ENCODE measurements around the gene GON7. TPM values are rescaled to one million over a fixed set of nuclear protein-coding genes. Genes with fewer than 3 reads are reported as not detected.
A peak's percentile ranks its signal among the peaks of the same experiment; 100 is the strongest.

Gene GON7
- total and polyA plus RNA-seq, 2 of the 8 experiments (the other 6 are each of a cell fraction or from before 2014, with no cell fraction given), result 3.8 to 9.9 TPM

- H3K4ac ChIP-seq (replicated peaks; ENCODE audit: insufficient read length, low read depth, low read length), result no peak overlapping the region
- no peaks in the 10 kb centered on the region for H3K79me2 ChIP-seq (ENCODE audit: control insufficient read depth in 1 of 2, insufficient read depth in 2 of 2, low read length in 2 of 2)
- no peaks in the 10 kb centered on the region for H3K9me3 ChIP-seq (ENCODE audit: insufficient read depth in 2 of 2, low read depth in 1 of 2, low read length in 1 of 2)
- no peaks in the 10 kb centered on the region for H4K20me1 ChIP-seq (replicated peaks in 1 of 2; ENCODE audit: control insufficient read depth in 1 of 2, insufficient read depth in 2 of 2, low read length in 2 of 2)
- H4K5ac ChIP-seq (ENCODE audit: insufficient read length, low read depth, low read length), result no peak overlapping the region
- H3K79me1 ChIP-seq (ENCODE audit: low read depth, low read length), result no peaks in the 10 kb centered on the region
- FAIRE-seq (no peak), DNase-seq (ENCODE audit: low read depth in 1 of 2, low spot score in 2 of 2) (peak in 1 of 2 experiments; percentile 50)
- peaks cover 2 to 12% (median 4%) of the 10 kb centered on the region in 4 experiments; a peak in 4 of 8 replicates for H3K36me3 ChIP-seq (ENCODE audit: control insufficient read depth in 2 of 4, insufficient read depth in 4 of 4, low read length in 3 of 4)
- no peak overlapping the region for H3K9ac ChIP-seq (replicated peaks in 1 of 4; ENCODE audit: extremely low read depth in 1 of 4, low read depth in 3 of 4, low read length in 3 of 4)
- H2BK20ac ChIP-seq (ENCODE audit: low read length), result no peak overlapping the region
- no peaks in the 10 kb centered on the region for H3K23me2 ChIP-seq (ENCODE audit: low read depth, low read length)
- no peak overlapping the region for H2BK120ac ChIP-seq (replicated peaks; ENCODE audit: low read depth, low read length)
- H3K23ac ChIP-seq (ENCODE audit: insufficient read length), result no peak overlapping the region
- POLR2A ChIA-PET (ENCODE audit: partially characterized antibody), result no interaction called here
- H3K4me2 ChIP-seq (ENCODE audit: insufficient read depth in 1 of 2, low read depth in 2 of 2, low read length in 2 of 2), result no peak overlapping the region
- H3K27me3 ChIP-seq (replicated peaks in 1 of 4; ENCODE audit: control insufficient read depth in 3 of 4, extremely low read depth in 1 of 4, insufficient read depth in 3 of 4, low read length in 3 of 4), result no peaks in the 10 kb centered on the region; a peak in 1 of 7 replicates
- no peak overlapping the region for H3K56ac ChIP-seq (replicated peaks; ENCODE audit: insufficient read length, low read depth, low read length)
- no peak overlapping the region for H3K18ac ChIP-seq (ENCODE audit: extremely low read depth, low read length)
- H2BK15ac ChIP-seq (ENCODE audit: low read length), result no peak overlapping the region
- CTCF ChIA-PET (ENCODE audit: partially characterized antibody), result interaction anchor here (0.6 to 2.2 kb wide), 5 partner anchors 24 to 422 kb away, joined by 3 to 8 read pairs (median 3); no protein-coding TSS in a partner anchor
- H4K91ac ChIP-seq (replicated peaks; ENCODE audit: insufficient read length, low read length), result no peak overlapping the region
- 94% methylated on average over 17 of the region's 17 CpGs; no CpG with 5 or more reads in 1 of the 2 experiments for WGBS, 2 experiments (ENCODE audit: extremely low coverage in 1 of 2, insufficient coverage in 1 of 2, insufficient read length in 1 of 2, insufficient replicate concordance in 2 of 2, low coverage in 1 of 2, low lambda C conversion rate in 2 of 2, missing lambda C conversion rate in 1 of 2)
- H4K8ac ChIP-seq (ENCODE audit: extremely low read depth, insufficient read depth, low read length), result peak overlapping the region; percentile 11
- H3K4me1 ChIP-seq (replicated peaks in 1 of 4; ENCODE audit: control insufficient read depth in 3 of 4, insufficient read depth in 4 of 4, low read length in 3 of 4), result no peaks in the 10 kb centered on the region; a peak in 3 of 7 replicates
- no peak overlapping the region for H2BK12ac ChIP-seq (ENCODE audit: low read depth, low read length)
- no peak overlapping the region for H2BK5ac ChIP-seq (ENCODE audit: low read depth, low read length)
- H3K27ac ChIP-seq (ENCODE audit: low read depth, low read length), result no peak overlapping the region
- no peak overlapping the region for H3K4me3 ChIP-seq (ENCODE audit: extremely low read depth in 1 of 4, insufficient read depth in 2 of 4, low read depth in 3 of 4, low read length in 4 of 4)
- no peak overlapping the region for H3K14ac ChIP-seq (ENCODE audit: insufficient read length)
- no peak overlapping the region; the same call in 1 of the 2 replicates for H2AFZ ChIP-seq (ENCODE audit: low read length)
- H2AK5ac ChIP-seq (ENCODE audit: low read depth, low read length), result no peak overlapping the region
- TF ChIP-seq SUZ12 (IDR thresholded peaks at IDR 0.05; ENCODE audit: low read length) (no peak), NRF1 (IDR thresholded peaks at IDR 0.05; ENCODE audit: low read depth, low read length) (no peak), MAX (IDR thresholded peaks at IDR 0.05) (no peak), CTCF (IDR thresholded peaks at IDR 0.05; ENCODE audit: control extremely low read depth in 1 of 3, insufficient read depth in 1 of 3, low read depth in 1 of 3, low read length in 3 of 3) (no peak), E2F6 (IDR thresholded peaks at IDR 0.05) (no peak), KDM5A (IDR thresholded peaks at IDR 0.05; ENCODE audit: low read length) (no peak)
Observed at GRCh38 chr14:93232159-93232558, 25.3 kb upstream of the GON7 start.
